ENCODE data around the gene ATP6V0A4. TPM values are rescaled to one million over a fixed set of nuclear protein-coding genes. Genes with fewer than 3 reads are reported as not detected.

The ATP6V0A4 gene
- total and polyA plus RNA-seq, 2 of the 13 experiments (the other 11 are each of a cell fraction or from before 2014, with no cell fraction given): 0.24 to 0.25 TPM

DNA sequence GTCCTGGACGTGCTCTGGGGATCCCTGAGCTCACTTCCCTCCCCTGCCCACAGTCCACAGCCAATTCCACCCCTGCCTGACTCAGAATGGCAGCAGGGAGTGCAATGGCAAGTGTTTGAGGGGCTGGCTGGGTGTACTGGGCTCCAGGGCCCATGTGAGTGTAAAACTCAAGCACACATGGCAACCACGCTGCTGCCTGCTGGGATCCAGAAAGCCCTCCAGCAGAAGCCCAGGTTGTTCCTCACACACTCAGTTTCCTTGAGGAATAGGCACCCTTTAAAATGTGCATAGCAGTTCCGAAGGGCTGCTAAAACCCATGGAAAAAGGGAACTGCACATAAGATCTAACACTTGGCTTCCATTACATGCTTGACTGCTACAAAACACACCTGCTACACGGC is 11.3 kb upstream of the ATP6V0A4 start:
- H3K27ac ChIP-seq (ENCODE audit: extremely low read length, insufficient read depth, low read length): no peak overlapping the region
- no peak overlapping the region for H3K4me2 ChIP-seq (ENCODE audit: low read depth, low read length)
- H3K4me1 ChIP-seq (ENCODE audit: insufficient read depth, low read length): no peaks in the 10 kb centered on the region
- TF ChIP-seq ZNF180 (CRISPR knock-in tag; IDR thresholded peaks at IDR 0.05; ENCODE audit: borderline replicate concordance, low read depth) (no peak), ZNF496 (CRISPR knock-in tag; IDR thresholded peaks at IDR 0.05; ENCODE audit: insufficient replicate concordance) (no peak), XRCC5 (optimal IDR thresholded peaks at IDR 0.05; ENCODE audit: low read length) (no peak), ATF7-NPFF (CRISPR knock-in tag; IDR thresholded peaks at IDR 0.05; ENCODE audit: low read depth) (no peak), HDAC6 (IDR thresholded peaks at IDR 0.05; ENCODE audit: low read depth, low read length) (no peak), ZNF329 (CRISPR knock-in tag; IDR thresholded peaks at IDR 0.05; ENCODE audit: low read depth) (no peak), MLLT10 (CRISPR knock-in tag; IDR thresholded peaks at IDR 0.05) (no peak)
- TF ChIP-seq, protein P1, sequence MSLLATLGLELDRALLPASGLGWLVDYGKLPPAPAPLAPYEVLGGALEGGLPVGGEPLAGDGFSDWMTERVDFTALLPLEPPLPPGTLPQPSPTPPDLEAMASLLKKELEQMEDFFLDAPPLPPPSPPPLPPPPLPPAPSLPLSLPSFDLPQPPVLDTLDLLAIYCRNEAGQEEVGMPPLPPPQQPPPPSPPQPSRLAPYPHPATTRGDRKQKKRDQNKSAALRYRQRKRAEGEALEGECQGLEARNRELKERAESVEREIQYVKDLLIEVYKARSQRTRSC (CRISPR knock-in tag; IDR thresholded peaks at IDR 0.05; ENCODE audit: low read depth): no peak
- FAIRE-seq (no peak), ATAC-seq (no peak), DNase-seq (ENCODE audit: low spot score) (no peak)
- intact Hi-C loops (cut with micrococcal nuclease; ENCODE audit: unreplicated experiment) (no loop called here), in situ Hi-C loops (cut with HindIII; ENCODE audit: extremely low pct_ligation_motif_present, low pct_unique_long_range_greater_than_20kb) (no loop called here)
- CTCF ChIA-PET (ENCODE audit: low intra/inter-chr PET ratio, low total read pairs): no interaction called here
- no peaks in the 10 kb centered on the region for H3K79me2 ChIP-seq (ENCODE audit: insufficient read depth, low read length)
- no peaks in the 10 kb centered on the region for H4K20me1 ChIP-seq (ENCODE audit: insufficient read depth, low read length)
- 0% methylated on average over 4 of the region's 4 CpGs for whole genome bisulfite sequencing (ENCODE audit: low lambda C conversion rate)
- peaks cover 1 to 4% of the 10 kb centered on the region in 2 experiments; a peak in 3 of 5 replicates for H3K27me3 ChIP-seq (ENCODE audit: control insufficient read depth in 1 of 2, insufficient read depth in 2 of 2, low read length in 2 of 2)
- H3K4me3 ChIP-seq (replicated peaks in 1 of 3; ENCODE audit: insufficient read depth in 1 of 3, low read depth in 2 of 3, low read length in 3 of 3): no peak overlapping the region
- no peak overlapping the region for H3K9ac ChIP-seq (ENCODE audit: insufficient read depth, low read depth, low read length)
- POLR2A ChIA-PET: no interaction called here
- BruUV-seq (replicated peaks): no TSS peak
- H2AFZ ChIP-seq (ENCODE audit: low read length): no peak overlapping the region
- no peaks in the 10 kb centered on the region for H3K9me3 ChIP-seq (ENCODE audit: low read length)
- H3K36me3 ChIP-seq (replicated peaks in 1 of 2; ENCODE audit: control insufficient read depth in 1 of 2, insufficient read depth in 2 of 2, low read length in 2 of 2): no peaks in the 10 kb centered on the region

DNA sequence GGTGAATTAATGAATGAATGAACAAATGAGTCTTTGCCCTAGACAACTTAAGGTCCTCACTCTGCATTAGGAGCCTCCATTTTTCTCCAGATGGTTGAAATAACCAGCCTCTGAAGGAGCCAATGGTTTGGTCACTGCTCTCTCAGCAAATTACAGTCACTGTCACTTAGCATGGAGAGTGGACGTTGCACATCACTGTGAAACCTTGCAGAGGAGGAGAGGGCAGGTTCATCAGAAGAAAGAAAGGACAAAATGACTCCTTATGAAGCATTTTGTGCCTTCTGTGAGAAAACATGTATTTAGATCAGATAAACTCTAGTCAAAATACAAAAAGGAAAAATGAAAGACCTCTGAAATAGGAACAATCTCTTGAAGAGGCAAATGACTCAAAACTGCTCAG is 6.6 kb upstream of the ATP6V0A4 start:
- H3K79me2 ChIP-seq (ENCODE audit: insufficient read depth, low read length): no peaks in the 10 kb centered on the region
- DNase-seq (ENCODE audit: low spot score) (no peak), FAIRE-seq (no peak), ATAC-seq (no peak)
- POLR2A ChIA-PET: no interaction called here
- H3K27ac ChIP-seq (ENCODE audit: extremely low read length, insufficient read depth, low read length): no peak overlapping the region
- H3K9ac ChIP-seq (ENCODE audit: insufficient read depth, low read depth, low read length): no peak overlapping the region
- no peak overlapping the region for H3K4me3 ChIP-seq (replicated peaks in 1 of 3; ENCODE audit: insufficient read depth in 1 of 3, low read depth in 2 of 3, low read length in 3 of 3)
- 0% methylated on average over 1 of the region's 1 CpG for WGBS (ENCODE audit: low lambda C conversion rate)
- H3K27me3 ChIP-seq (ENCODE audit: control insufficient read depth in 1 of 2, insufficient read depth in 2 of 2, low read length in 2 of 2): peaks cover 1 to 13% of the 10 kb centered on the region in 2 experiments; a peak in 3 of 5 replicates
- H4K20me1 ChIP-seq (ENCODE audit: insufficient read depth, low read length): no peaks in the 10 kb centered on the region
- in situ Hi-C loops (cut with HindIII; ENCODE audit: extremely low pct_ligation_motif_present, low pct_unique_long_range_greater_than_20kb) (no loop called here), intact Hi-C loops (cut with micrococcal nuclease; ENCODE audit: unreplicated experiment) (no loop called here)
- no peaks in the 10 kb centered on the region for H3K9me3 ChIP-seq (ENCODE audit: low read length)
- H3K36me3 ChIP-seq (replicated peaks in 1 of 2; ENCODE audit: control insufficient read depth in 1 of 2, insufficient read depth in 2 of 2, low read length in 2 of 2): no peaks in the 10 kb centered on the region
- CTCF ChIA-PET (ENCODE audit: low intra/inter-chr PET ratio, low total read pairs): no interaction called here
- no TSS peak for BruUV-seq (replicated peaks)
- no peaks in the 10 kb centered on the region for H3K4me1 ChIP-seq (ENCODE audit: insufficient read depth, low read length)
- H2AFZ ChIP-seq (ENCODE audit: low read length): no peak overlapping the region
- no peak overlapping the region for H3K4me2 ChIP-seq (ENCODE audit: low read depth, low read length)
- TF ChIP-seq ZNF431 (CRISPR knock-in tag; IDR thresholded peaks at IDR 0.05; ENCODE audit: borderline replicate concordance, low read depth) (no peak), SAP130 (CRISPR knock-in tag; IDR thresholded peaks at IDR 0.05; ENCODE audit: low read depth) (no peak), TBX2 (CRISPR knock-in tag; IDR thresholded peaks at IDR 0.05; ENCODE audit: borderline replicate concordance) (no peak), NR2F6 (IDR thresholded peaks at IDR 0.05) (no peak), NR2F6 (CRISPR knock-in tag; IDR thresholded peaks at IDR 0.05) (no peak), ZEB1 (IDR thresholded peaks at IDR 0.05; ENCODE audit: insufficient replicate concordance, low read depth) (no peak)

Measured in HepG2 (cell line).